ENCODE measurements around the gene ATP9A. TPM values are rescaled to one million over a fixed set of nuclear protein-coding genes. Genes with fewer than 3 reads are reported as not detected.

Gene ATP9A
- total RNA-seq, 4 donors from 2014 or later = 36.1 to 47.4 (median 38.1) TPM

- no peak for TF ChIP-seq POLR2A (IDR thresholded peaks at IDR 0.05)
- no peak for TF ChIP-seq CTCF (IDR thresholded peaks at IDR 0.05)
- TF ChIP-seq EP300 (IDR thresholded peaks at IDR 0.05) = no peak
- DNase-seq (ENCODE audit: low spot score in 2 of 2) = no peak
- WGBS, 2 donors = 87 to 92% methylated on average over 8 of the region's 8 CpGs
- no peaks in the 10 kb centered on the region for H3K4me1 ChIP-seq
- no peak overlapping the region for H3K27ac ChIP-seq
- no peaks in the 10 kb centered on the region for H3K9me3 ChIP-seq
- H3K4me3 ChIP-seq = no peak overlapping the region
- no peaks in the 10 kb centered on the region for H3K27me3 ChIP-seq
- peaks cover 0 to 20% (median 0%) of the 10 kb centered on the region in 3 donors for H3K36me3 ChIP-seq
These were observed 102.6 kb downstream of the ATP9A start for GRCh38 chr20:51665543-51666118.

- no peak for DNase-seq (ENCODE audit: low spot score in 2 of 2)
- TF ChIP-seq POLR2A (IDR thresholded peaks at IDR 0.05) = no peak
- TF ChIP-seq EP300 (IDR thresholded peaks at IDR 0.05) = no peak
- no peak for TF ChIP-seq CTCF (IDR thresholded peaks at IDR 0.05)
- H3K4me1 ChIP-seq = no peaks in the 10 kb centered on the region
- no peak overlapping the region for H3K4me3 ChIP-seq
- no peaks in the 10 kb centered on the region for H3K9me3 ChIP-seq
- no peaks in the 10 kb centered on the region for H3K27me3 ChIP-seq
- H3K36me3 ChIP-seq = peaks cover 0 to 12% (median 0%) of the 10 kb centered on the region in 3 donors
- 86 to 97% methylated on average over 3 of the region's 3 CpGs for WGBS, 2 donors
- no peak overlapping the region for H3K27ac ChIP-seq
These were observed 106.5 kb downstream of the ATP9A start for GRCh38 chr20:51661609-51662178.

- Histone ChIP-seq H3K4me3 (no peak overlapping the region), H3K27ac (peak overlapping the region in 1 of 4 donors; percentile 17), H3K4me1 (no peaks in the 10 kb centered on the region), H3K27me3 (no peaks in the 10 kb centered on the region), H3K36me3 (peaks cover 0 to 16% (median 0%) of the 10 kb centered on the region in 3 donors), H3K9me3 (no peaks in the 10 kb centered on the region)
- TF ChIP-seq EP300 (IDR thresholded peaks at IDR 0.05) = no peak
- TF ChIP-seq POLR2A (IDR thresholded peaks at IDR 0.05) = no peak
- TF ChIP-seq CTCF (IDR thresholded peaks at IDR 0.05) = no peak
- WGBS, 2 donors = 62 to 73% methylated on average over 7 of the region's 7 CpGs
- DNase-seq (ENCODE audit: low spot score in 2 of 2) = no peak
These were observed 107.2 kb downstream of the ATP9A start for GRCh38 chr20:51660672-51661608.

- 65 to 68% methylated on average over 8 of the region's 8 CpGs for WGBS, 2 donors
- Histone ChIP-seq H3K27me3 (no peaks in the 10 kb centered on the region), H3K9me3 (no peaks in the 10 kb centered on the region), H3K36me3 (peaks cover 0 to 16% (median 0%) of the 10 kb centered on the region in 3 donors), H3K27ac (no peak overlapping the region), H3K4me3 (no peak overlapping the region), H3K4me1 (no peaks in the 10 kb centered on the region)
- no peak for TF ChIP-seq POLR2A (IDR thresholded peaks at IDR 0.05)
- TF ChIP-seq CTCF (IDR thresholded peaks at IDR 0.05) = no peak
- no peak for TF ChIP-seq EP300 (IDR thresholded peaks at IDR 0.05)
- DNase-seq (ENCODE audit: low spot score in 2 of 2) = no peak
These were observed 108.6 kb downstream of the ATP9A start for GRCh38 chr20:51659491-51660050.

All from tibial nerve (tissue), 4 donors.